HG03442 (cell line): ENCODE results near the gene BRCA1.
A peak's percentile ranks its signal among the peaks of the same experiment; 100 is the strongest.
"Not testable (repeated sequence)": the region's sequence is repeated elsewhere in the genome, so short reads cannot be mapped to it uniquely, and the experiment has no call there.

Source experiments
- ATAC-seq: cut with Tn5 transposase; IDR thresholded peaks from one replicate; pipeline ENCODE4 v1.9.1; 2021; ENCODE audit warnings: mild to moderate bottlenecking, moderate library complexity; ENCODE audit not compliant: unreplicated experiment

BRCA1 gene

DNA sequence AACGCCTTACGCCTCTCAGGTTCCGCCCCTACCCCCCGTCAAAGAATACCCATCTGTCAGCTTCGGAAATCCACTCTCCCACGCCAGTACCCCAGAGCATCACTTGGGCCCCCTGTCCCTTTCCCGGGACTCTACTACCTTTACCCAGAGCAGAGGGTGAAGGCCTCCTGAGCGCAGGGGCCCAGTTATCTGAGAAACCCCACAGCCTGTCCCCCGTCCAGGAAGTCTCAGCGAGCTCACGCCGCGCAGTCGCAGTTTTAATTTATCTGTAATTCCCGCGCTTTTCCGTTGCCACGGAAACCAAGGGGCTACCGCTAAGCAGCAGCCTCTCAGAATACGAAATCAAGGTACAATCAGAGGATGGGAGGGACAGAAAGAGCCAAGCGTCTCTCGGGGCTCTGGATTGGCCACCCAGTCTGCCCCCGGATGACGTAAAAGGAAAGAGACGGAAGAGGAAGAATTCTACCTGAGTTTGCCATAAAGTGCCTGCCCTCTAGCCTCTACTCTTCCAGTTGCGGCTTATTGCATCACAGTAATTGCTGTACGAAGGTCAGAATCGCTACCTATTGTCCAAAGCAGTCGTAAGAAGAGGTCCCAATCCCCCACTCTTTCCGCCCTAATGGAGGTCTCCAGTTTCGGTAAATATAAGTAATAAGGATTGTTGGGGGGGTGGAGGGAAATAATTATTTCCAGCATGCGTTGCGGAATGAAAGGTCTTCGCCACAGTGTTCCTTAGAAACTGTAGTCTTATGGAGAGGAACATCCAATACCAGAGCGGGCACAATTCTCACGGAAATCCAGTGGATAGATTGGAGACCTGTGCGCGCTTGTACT, at the start of gene BRCA1:
Gene BRCA1, minus strand, starts transcription at position 232 of the 834 bp plus-strand sequence. CDS start 1,268 bp downstream, outside the sequence.
- peak; percentile 95 for ATAC-seq

DNA sequence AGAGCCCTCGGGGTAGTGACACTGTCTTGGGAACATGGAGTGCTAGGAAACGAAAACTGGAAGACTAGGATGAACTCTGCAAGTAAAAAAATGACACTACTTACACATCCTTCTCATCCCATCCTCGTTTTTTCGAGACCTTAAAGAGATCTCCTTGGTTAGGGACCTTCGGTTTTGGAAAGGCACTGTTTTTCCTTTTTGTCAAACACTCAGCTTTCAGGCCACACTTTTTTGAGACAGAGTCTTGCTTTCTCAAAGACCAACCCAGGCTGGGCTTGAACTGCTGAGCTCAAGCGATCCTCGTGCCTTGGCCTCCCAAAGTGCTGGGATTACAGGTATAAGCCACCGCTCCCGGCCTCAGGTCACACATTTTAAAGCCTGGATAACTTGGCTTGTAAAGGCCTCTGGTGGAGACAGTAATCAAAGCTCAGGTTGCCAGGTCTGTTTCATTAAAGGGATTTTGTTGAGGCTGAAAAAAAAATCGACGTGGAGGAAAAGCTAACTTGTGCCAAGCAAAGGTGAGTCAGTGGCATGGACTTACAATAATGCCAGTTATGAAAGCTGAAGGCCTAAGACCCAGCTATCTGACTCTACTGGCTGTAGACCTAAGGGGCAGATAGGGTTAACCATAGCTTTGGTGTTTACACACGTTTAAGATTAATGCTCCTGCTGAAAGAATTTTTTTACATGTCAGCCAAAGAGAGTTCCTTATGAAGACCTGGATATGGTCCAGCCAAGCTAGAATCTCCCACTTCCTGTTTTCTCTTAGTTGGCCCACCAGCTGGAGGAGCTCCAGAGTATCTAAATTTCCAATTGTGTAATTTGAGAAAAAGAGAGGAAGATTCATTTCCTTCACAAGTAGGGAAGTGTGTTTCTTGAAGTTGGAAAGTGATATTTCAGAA, 46.7 kb upstream of the BRCA1 start:
- ATAC-seq: no peak

DNA sequence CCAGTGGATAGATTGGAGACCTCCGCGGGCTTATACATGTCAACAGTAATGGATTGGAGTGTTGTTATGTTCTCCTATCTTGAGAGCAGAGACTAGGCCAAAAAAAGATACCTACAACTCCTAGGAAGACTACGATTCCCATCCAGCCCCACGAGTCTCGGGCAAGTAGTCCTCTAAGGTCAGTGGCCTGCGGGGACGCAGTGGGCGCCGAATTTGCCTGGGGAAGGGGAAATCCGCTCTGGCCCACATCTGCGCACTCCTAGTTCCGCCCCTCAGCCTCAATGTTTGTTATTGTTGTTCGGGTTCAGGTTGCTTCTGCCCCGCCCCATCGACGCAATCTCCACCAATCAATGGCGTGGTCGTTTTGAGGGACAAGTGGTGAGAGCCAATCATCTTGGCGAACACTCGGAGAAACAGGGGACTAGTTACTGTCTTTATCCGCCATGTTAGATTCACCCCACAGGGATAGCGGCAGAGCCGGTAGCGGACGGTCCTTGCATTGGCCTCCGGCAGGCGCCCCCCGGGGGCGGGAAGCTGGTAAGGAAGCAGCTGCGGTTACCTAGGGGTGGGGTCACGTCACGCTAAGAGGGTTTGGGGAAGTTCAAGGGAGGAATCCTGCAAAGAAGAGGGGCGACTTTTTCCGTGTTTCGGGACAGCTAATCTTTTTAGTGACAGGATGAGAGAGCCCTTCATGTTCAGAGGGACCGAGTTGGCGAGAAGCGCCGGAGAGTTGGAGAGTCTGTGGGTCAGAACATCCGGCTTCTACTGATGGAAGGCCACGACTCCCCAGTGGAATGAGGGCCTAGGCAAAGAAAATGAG, 45.8 kb upstream of the BRCA1 start, which contains the start of gene NBR1:
Gene NBR1, plus strand, starts transcription at position 449 of the 820 bp plus-strand sequence. CDS start 4,586 bp downstream, outside the sequence.
- peak; percentile 65 for ATAC-seq

DNA sequence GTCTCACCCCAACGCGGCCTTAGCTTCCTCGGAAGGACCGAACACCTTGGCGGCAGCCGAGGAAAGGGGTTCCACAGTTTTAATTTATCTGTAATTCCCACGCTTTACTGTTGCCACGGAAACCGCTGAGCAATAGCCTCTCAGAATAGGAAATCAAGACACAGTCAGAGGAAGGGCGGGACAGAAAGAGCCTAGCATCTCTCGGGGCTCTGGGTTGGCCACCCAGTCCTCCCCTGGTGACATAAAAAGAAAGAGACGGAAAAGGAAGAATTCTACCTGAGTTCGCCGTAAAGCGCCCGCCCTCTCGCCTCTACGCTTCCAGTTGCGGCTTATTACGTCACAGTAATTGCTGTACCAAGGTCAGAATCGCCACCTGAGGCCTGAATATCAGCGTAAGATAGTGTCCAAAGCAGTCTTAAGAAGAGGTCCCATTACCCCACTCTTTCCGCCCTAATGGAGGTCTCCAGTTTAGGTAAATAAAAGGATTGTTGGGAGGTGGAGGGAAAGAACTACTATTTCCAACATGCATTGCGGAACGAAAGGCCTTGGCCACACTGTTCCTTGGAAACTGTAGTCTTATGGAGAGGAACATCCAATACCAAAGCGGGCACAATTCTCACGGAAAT, 45.1 kb upstream of the BRCA1 start:
- ATAC-seq: peak; percentile 66

DNA sequence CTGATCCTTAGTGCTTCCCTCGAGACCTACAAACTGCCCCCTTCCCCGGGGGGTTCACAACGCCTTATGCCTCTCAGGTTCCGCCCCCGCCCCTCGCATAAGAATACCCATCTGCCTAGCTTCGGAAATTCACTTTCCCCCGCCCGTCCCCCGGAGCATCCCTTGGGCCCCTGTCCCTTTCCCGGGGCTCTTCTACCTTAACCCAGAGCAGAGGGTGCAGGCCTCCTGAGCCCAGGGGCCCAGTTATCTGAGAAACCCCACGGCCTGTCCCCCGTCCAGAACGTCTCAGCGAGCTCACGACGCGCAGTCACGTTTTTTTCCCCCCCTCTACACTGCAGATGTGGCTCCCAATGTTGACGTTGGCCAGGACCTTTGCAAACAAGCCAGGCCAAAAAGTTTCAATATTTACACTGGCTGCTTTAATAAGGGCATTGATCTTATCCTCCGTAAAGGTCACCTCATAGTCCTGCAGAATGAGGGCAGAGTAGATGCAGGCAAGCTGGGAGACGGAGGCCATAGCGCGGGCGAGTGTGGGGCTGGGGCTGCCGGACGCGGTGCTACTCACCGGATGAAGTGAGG, 44.5 kb upstream of the BRCA1 start:
- ATAC-seq: peak; percentile 12

DNA sequence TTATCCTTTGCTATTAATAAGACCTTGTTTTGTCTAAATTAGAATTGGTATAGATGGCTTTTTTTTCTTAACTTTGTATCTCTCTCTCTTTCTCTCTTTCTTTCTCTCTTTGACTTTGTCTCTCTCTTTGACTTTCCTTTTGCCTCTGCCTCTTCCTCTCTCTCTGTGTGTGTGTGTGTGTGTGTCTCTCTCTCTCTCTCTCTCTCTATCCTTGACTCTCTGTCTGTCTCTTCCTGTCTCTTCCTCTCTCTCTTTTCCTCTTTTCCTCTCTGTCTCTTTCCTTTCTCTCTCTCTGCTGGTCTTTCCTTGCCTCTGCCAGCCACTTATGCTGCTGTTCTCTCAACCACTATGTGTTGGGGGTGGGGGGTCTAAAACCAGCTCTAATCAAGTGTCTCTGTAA, 40.8 kb upstream of the BRCA1 start:
- not testable (repeated sequence) for ATAC-seq

DNA sequence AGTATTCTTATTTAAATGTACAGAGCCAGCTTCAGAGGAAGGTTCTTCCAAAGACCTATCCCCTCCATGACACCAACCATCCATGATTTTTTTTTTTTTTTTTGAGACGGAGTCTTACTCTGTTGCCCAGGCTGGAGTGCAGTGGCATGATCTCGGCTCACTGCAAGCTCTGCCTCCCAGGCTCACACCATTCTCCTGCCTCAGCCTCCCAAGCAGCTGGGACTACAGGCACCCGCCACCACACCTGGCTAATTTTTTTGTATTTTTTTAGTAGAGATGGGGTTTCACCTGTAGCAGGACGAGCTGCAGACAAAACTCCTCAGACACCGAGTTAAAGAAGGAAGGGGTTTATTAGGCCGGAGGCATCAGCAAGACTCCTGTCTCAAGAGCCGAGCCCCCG, 34.8 kb upstream of the BRCA1 start:
- ATAC-seq: not testable (repeated sequence)

DNA sequence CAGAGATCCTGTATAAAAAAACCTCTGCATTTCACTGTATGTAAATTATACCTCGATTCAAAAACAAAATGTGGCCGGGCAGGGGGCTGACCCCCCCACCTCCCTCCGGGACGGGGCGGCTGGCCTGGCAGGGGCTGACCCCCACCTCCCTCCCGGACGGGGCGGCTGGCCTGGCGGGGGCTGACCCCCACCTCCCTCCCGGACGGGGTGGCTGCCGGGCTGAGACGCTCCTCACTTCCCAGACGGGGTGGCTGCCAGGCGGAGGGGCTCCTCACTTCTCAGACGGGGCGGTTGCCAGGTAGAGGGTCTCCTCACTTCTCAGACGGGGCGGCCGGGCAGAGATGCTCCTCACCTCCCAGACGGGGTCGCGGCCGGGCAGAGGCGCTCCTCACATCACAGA, 34.1 kb upstream of the BRCA1 start:
- ATAC-seq: not testable (repeated sequence)

DNA sequence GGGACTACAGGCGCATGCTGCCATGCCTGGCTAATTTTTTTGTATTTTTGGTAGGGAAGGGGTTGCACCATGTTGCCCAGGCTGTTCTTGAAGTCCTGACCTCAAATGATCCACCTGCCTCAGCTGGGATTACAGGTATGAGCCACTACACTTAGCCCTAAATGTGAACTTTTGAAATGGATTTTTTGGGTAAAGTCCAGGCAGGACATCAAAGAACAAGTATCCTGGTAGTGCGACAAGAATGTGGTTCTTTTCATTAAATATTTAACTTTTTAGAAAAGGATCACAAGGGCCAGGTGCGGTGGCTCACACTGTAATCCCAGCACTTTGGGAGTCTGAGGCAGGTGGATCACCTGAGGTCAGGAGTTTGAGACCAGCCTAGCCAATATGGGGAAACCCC, 30.5 kb upstream of the BRCA1 start:
- ATAC-seq: no peak

DNA sequence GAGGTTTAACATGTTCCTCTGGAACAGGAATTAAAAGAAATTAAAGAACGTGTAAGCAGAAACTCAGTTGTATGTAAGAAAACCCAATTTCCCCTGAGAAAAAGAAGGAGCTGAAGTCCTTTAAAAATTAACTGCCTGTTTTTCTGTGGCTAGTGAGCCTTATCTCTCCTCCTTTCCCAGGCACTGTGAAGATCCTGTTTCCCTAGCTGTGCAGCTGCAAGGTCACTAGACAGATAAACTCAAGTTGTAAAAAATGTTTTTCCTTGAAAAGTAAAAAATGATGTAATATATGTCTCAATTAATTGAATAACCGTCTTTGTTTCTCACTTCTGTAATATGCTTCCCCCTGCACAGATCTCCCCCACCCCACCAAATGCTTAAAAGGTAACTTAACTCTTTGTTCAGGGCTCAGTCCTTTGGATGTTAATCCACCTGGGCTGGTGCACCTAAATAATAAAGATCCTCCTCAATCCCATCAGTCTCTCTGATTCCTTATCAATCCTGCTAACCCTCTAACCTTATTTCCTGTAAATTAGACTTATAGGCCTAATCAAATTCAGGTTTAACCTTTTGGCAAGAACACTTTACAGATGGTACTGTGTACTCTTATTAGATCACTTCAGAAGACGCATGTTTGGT, 28.2 kb upstream of the BRCA1 start:
- not testable (repeated sequence) for ATAC-seq

DNA sequence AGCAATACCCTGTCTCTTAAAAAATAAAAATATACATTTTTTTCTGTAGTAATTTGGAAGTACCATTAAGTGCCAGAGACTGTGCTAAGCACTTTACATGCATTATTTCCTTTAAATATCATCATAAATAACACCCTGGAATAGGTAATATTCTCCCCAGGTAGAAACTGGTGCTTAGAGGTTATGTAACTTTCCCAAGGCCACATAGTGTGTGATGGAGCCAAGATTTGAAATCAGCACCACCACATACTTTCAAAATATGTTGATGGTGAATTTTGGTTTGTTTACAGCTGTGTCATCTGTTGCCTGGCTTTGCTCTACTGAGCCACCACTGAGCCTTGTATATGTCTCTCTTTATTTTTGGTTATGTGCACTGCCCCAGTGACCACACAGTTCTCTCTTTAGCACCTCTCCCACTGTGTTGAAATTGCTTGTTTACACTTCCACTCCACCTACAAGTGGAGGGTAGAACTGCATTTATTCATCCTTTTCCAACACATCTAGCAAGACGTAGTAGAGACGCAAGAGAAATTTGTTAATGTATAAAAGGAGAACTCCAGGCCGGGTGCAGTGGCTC, 26.8 kb upstream of the BRCA1 start:
- no peak for ATAC-seq

DNA sequence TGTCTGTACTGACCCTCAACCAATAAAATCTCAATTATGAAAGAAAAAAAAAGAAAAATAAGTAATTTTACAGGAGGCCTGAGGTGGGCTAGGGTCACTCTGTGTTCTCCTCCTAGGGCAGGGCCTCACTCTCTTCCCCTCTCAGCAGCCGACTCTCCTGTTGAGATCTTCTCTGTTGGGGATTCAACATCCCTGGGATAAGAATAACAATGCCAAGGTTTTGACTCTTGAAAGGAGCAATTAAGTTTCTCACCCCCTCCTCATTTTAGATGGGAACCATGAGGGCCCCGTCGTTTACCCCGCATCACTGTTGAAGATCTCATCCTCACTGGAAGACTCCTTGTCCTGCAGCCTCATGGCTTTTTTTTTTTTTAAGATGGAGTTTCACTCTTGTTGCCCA, 21.5 kb upstream of the BRCA1 start:
- ATAC-seq: no peak

DNA sequence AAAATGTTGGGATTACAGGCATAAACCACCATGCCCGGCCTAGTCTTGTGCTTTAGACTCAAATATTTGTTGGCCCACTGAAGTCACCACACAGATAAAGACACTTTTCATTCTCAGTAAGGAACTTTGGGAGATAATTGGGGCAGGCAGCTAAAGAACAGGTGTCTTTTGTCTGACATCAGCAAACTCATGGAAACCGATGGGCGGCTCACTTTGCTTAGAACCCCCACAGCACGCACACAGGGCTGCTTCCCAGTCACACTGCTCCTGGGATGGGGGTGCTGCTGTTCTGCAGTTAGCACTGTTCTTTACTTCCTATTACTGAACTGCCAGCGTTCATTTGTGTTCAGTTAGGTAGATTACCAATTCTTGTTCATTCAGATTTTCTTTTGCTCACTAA, 18.0 kb upstream of the BRCA1 start:
- ATAC-seq: no peak

DNA sequence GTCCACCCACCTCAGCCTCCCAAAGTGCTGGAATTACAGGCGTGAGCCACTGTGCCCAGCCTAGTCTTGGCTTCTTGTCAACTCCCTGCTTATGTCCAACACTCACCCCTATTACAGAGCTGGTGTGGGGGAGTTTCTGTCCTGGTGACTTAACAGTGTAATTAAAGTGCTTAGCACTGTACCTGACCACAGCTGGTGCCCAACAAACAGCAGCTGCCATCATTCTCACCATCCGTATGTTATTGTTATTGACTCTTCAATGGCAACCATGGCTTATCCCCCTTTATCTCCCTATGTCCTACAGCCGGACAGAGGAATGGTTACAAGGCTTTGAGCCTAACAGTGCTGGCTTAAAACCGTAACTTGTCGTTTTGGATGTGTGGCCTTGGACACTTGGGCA, 17.0 kb upstream of the BRCA1 start:
- no peak for ATAC-seq

DNA sequence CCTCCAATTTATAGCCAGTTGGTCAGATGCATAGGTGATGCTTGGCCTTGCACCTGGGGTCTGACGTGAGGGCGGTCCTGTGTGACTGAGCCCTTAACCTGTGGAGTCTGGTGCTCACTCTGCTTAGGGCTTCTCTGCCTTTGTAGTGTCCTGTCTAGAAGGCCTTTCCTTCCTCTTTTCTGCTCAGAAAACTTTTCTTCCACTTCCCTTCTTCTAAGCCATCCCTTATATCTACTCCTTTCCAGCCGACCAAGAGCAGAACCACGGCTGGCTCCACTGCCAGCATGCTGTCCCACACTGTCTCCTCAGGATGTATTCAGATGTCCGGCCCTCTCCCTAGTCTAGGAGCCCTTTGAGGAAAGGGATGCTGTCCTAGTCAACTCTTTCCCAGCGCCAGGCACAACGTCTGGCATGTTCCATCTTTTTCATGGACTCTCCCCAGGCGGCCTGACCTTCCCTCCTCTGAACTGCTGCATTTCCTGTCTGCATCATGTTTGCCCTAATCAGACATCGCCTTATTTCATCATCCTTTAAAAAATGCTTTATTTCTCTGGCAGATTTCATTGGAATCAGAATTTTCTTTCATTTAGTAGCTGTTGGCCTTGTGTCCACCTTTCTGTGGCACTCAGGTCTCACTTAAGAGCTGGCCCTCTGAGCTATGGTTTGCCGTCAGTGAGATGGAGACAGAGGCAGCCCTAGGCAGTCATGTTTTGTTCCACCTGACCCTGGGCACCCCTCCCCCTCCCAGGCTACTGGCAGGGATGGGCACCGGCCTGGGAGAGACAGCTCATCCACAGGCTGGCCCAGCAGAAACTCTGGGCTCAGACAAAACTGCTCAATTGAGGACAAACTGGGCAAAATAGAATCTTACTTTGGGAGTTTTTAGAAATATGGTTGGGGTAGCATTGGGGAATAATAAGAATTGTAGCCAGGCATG, 15.5 kb upstream of the BRCA1 start:
- no peak for ATAC-seq

DNA sequence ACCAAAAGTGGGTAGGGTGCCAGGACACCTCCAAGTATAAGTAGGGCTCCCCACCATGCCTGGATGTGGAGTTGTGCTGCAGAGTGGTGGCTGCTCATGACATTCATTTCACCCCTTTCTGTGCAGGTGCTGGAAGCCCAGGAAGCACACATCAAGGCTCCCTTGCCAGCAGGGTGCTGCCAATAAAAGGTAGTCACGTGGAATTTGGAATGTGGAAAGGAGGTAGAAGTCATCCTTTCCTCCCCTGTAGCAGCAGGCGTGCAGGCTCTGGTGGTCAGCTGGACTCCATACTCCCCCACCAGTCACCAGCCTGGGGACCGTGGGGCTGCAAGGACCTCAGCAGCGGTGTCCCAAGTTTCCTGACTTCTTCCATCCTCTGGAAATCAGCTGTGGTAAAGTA, 13.4 kb upstream of the BRCA1 start:
- ATAC-seq: not testable (repeated sequence)

DNA sequence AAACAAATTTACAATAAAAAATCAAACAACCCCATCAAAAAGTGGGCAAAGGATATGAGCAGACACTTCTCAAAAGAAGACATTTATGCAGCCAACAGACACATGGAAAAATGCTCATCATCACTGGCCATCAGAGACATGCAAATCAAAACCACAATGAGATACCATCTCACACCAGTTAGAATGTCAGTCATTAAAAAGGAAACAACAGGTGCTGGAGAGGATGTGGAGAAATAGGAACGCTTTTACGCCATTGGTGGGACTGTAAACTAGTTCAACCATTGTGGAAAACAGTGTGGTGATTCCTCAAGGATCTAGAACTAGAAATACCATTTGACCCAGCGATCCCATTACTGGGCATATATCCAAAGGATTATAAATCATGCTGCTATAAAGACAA, 11.4 kb upstream of the BRCA1 start:
- not testable (repeated sequence) for ATAC-seq

DNA sequence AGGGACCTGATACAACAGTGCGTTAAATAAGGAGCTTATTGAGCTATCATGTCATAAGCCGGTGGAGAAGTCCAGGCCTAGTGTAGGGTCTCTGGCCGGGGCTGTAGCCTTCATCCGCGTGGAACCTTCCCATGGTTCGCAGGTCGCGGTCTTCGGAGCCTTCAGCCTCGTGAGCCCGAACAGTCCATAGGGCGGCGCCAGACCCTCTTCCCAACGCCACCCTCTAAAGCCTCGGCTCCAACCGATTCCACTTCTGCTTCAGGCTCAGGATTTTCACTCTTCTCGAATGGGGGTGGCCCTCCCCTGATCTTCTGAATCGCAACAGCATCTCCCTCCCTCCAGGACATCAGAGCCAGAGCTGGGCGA, 10.3 kb upstream of the BRCA1 start:
- no peak for ATAC-seq
